Progenitor cell of endocrine pancreas (in vitro differentiated cells): ENCODE data around the gene PFN4. TPM values are rescaled to one million over a fixed set of nuclear protein-coding genes. Genes with fewer than 3 reads are reported as not detected.

Source experiments
- DNase-seq: peaks from one replicate; pipeline ENCODE4 v3.0.0; 2021; ENCODE audit warnings: low spot score; ENCODE audit not compliant: unreplicated experiment
- H3K27ac Mint-ChIP-seq: 2 replicates; pipeline ENCODE4 v1.8.0; 2021; ENCODE audit warnings: mild to moderate bottlenecking, moderate library complexity, mixed read lengths
- H3K27me3 Mint-ChIP-seq: 2 replicates; pipeline ENCODE4 v1.8.0; 2021; ENCODE audit warnings: mixed read lengths
- H3K36me3 Mint-ChIP-seq: 2 replicates; pipeline ENCODE4 v1.8.0; 2022; ENCODE audit warnings: mixed read lengths; ENCODE audit not compliant: insufficient read depth
- H3K4me1 Mint-ChIP-seq: 2 replicates; pipeline ENCODE4 v1.8.0; 2021; ENCODE audit warnings: low read depth, mixed read lengths
- H3K4me3 Mint-ChIP-seq: 2 replicates; pipeline ENCODE4 v1.8.0; 2021; ENCODE audit warnings: low read depth, mild to moderate bottlenecking, moderate library complexity, mixed read lengths
- H3K9me3 Mint-ChIP-seq: 2 replicates; pipeline ENCODE4 v1.8.0; 2021; ENCODE audit warnings: low read depth, mixed read lengths
- CTCF ChIP-seq: fragments of 200-600 bp; sonication (generic); IDR thresholded peaks from one replicate; pipeline ENCODE4 v1.5.0; 2021; ENCODE audit warnings: antibody characterized with exemption, mild to moderate bottlenecking; ENCODE audit not compliant: unreplicated experiment
- total RNA-seq: library from RNA; stranded (reverse); gene quantifications from 2 replicates; pipeline ENCODE4 v1.2.1, GENCODE V29; 2021

PFN4 gene
- total RNA-seq, 1 donor from 2014 or later: 0.55 TPM

GRCh38 chr2:24088821-24089359 is 34.2 kb downstream of the PFN4 start:
- Mint-ChIP-seq H3K27me3 (no peaks in the 10 kb centered on the region), H3K9me3 (no peaks in the 10 kb centered on the region), H3K36me3 (peaks cover 1% of the 10 kb centered on the region), H3K4me3 (no peak overlapping the region), H3K4me1 (peaks cover 7% of the 10 kb centered on the region), H3K27ac (no peak overlapping the region)
- no peak for TF ChIP-seq CTCF
- no peak for DNase-seq

- no peak overlapping the region for H3K4me3 Mint-ChIP-seq
- H3K4me1 Mint-ChIP-seq: peaks cover 16% of the 10 kb centered on the region
- H3K36me3 Mint-ChIP-seq: peaks cover 6% of the 10 kb centered on the region
- H3K9me3 Mint-ChIP-seq: no peaks in the 10 kb centered on the region
- no peaks in the 10 kb centered on the region for H3K27me3 Mint-ChIP-seq
- TF ChIP-seq CTCF: no peak
- H3K27ac Mint-ChIP-seq: no peak overlapping the region
- DNase-seq: no peak
Measured at GRCh38 chr2:24087032-24087431, 36.1 kb downstream of the PFN4 start.

- DNase-seq: no peak
- Mint-ChIP-seq H3K4me3 (peak overlapping the region; percentile 41), H3K4me1 (peaks cover 16% of the 10 kb centered on the region), H3K9me3 (no peaks in the 10 kb centered on the region), H3K27me3 (no peaks in the 10 kb centered on the region), H3K27ac (no peak overlapping the region), H3K36me3 (peaks cover 9% of the 10 kb centered on the region)
- TF ChIP-seq CTCF: no peak
Measured at GRCh38 chr2:24086241-24086640, 36.9 kb downstream of the PFN4 start.

- peak overlapping the region; percentile 92 for H3K27ac Mint-ChIP-seq
- H3K4me1 Mint-ChIP-seq: peaks cover 16% of the 10 kb centered on the region
- no peak for DNase-seq
- peaks cover 13% of the 10 kb centered on the region for H3K36me3 Mint-ChIP-seq
- H3K9me3 Mint-ChIP-seq: no peaks in the 10 kb centered on the region
- no peaks in the 10 kb centered on the region for H3K27me3 Mint-ChIP-seq
- no peak for TF ChIP-seq CTCF
- peak overlapping the region; percentile 85 for H3K4me3 Mint-ChIP-seq
Measured at GRCh38 chr2:24085200-24085489, 38.0 kb downstream of the PFN4 start.

- H3K4me3 Mint-ChIP-seq: peak within 1 kb of the TSS; percentile 85
- H3K4me1 Mint-ChIP-seq: peaks cover 16% of the 10 kb centered on the region
- H3K36me3 Mint-ChIP-seq: peaks cover 17% of the 10 kb centered on the region
- TF ChIP-seq CTCF: peak; percentile 99
- peak; percentile 96 for DNase-seq
- H3K27ac Mint-ChIP-seq: peak within 1 kb of the TSS; percentile 99
- no peaks in the 10 kb centered on the region for H3K9me3 Mint-ChIP-seq
- no peaks in the 10 kb centered on the region for H3K27me3 Mint-ChIP-seq
Measured at GRCh38 chr2:24084386-24085199, 38.5 kb downstream of the PFN4 start, which contains the start of gene TP53I3. TP53I3 (minus strand) TSS chr2:24084834; CDS start chr2:24084326, 508 bp downstream.
